Measurements from ENCODE around the gene ATG101.

The ATG101 gene

GRCh38 chr12:52079576-52080402, 10.0 kb downstream of the ATG101 start, which contains the start of gene SMIM41:
TSS of gene SMIM41 (plus strand) at chr12:52079704. CDS start at chr12:52079780, 76 bp downstream.
- no peak for DNase-seq (ENCODE audit: low read depth)

- DNase-seq (ENCODE audit: low read depth) = no peak
Observed at GRCh38 chr12:52080403-52081251, 10.8 kb downstream of the ATG101 start.

GRCh38 chr12:52081263-52081733, 11.5 kb downstream of the ATG101 start:
- DNase-seq (ENCODE audit: low read depth) = no peak

- no peak for DNase-seq (ENCODE audit: low read depth)
Observed at GRCh38 chr12:52082026-52082668, 12.4 kb downstream of the ATG101 start.

GRCh38 chr12:52082669-52082987, 12.8 kb downstream of the ATG101 start:
- no peak for DNase-seq (ENCODE audit: low read depth)

- DNase-seq (ENCODE audit: low read depth) = peak; percentile 14
Observed at GRCh38 chr12:52082988-52083637, 13.3 kb downstream of the ATG101 start.

GRCh38 chr12:52083638-52083996, 13.8 kb downstream of the ATG101 start:
- no peak for DNase-seq (ENCODE audit: low read depth)

- DNase-seq (ENCODE audit: low read depth) = no peak
Observed at GRCh38 chr12:52084491-52085231, 14.9 kb downstream of the ATG101 start.

GRCh38 chr12:52085682-52086180, 16.0 kb downstream of the ATG101 start:
- DNase-seq (ENCODE audit: low read depth) = no peak

- no peak for DNase-seq (ENCODE audit: low read depth)
Observed at GRCh38 chr12:52086366-52086765, 16.6 kb downstream of the ATG101 start.

GRCh38 chr12:52086944-52087835, 17.4 kb downstream of the ATG101 start:
- no peak for DNase-seq (ENCODE audit: low read depth)

- no peak for DNase-seq (ENCODE audit: low read depth)
Observed at GRCh38 chr12:52087961-52088820, 18.4 kb downstream of the ATG101 start.

GRCh38 chr12:52089491-52089890, 19.7 kb downstream of the ATG101 start:
- no peak for DNase-seq (ENCODE audit: low read depth)

- DNase-seq (ENCODE audit: low read depth) = no peak
Observed at GRCh38 chr12:52090291-52090690, 20.5 kb downstream of the ATG101 start.

GRCh38 chr12:52091061-52091460, 21.3 kb downstream of the ATG101 start:
- no peak for DNase-seq (ENCODE audit: low read depth)

GRCh38 chr12:52091869-52092268, 22.1 kb downstream of the ATG101 start:
- no peak for DNase-seq (ENCODE audit: low read depth)

GRCh38 chr12:52093346-52093745, 23.6 kb downstream of the ATG101 start:
- no peak for DNase-seq (ENCODE audit: low read depth)

GRCh38 chr12:52096332-52097044, 26.7 kb downstream of the ATG101 start:
- DNase-seq (ENCODE audit: low read depth) = no peak

All from fibroblast of the conjunctiva (primary cell).